Measurements from ENCODE around the gene NABP1. TPM values are rescaled to one million over a fixed set of nuclear protein-coding genes. Genes with fewer than 3 reads are reported as not detected.

The NABP1 gene
- total and polyA plus RNA-seq, 10 of the 15 experiments (the other 5 are each of a cell fraction or from before 2014, with no cell fraction given): 22.9 to 65.7 (median 39.9) TPM

DNA sequence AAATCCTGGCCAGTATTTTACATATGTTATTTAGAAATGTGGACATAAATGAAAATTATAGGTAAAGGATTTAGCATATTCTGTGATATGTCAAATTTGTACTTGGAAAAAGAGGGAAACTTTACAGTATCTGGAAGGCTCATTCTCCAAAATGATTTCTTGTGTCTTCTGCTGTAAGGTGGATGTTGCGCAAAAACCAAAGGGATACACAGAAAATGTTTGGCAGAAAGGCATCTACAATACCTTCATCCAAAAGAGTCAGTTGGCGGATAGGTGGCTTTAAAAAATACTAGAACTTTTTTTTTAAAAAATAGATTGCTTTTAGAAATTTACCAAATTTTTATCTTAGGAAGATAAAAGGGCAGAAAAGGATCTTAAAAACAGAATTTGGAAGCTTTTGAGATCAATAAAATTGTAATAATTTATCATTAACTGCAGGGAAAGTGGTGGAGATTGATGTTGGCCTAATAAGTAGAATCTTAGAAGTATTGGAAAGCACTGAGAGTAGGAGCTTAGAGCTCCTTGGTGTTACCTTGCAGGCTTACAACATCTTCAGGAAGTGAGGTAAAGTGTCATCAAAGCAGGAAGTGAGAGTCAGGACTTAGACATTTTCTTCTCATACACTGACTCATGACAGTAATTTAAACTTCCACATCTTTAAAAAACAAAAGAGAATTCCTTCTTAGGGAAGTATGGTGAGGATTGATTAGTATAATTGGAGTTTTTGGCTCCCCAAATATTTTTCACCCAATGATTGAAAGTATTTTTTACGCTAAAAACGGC, 2.1 kb downstream of the NABP1 start:
- H3K4me2 ChIP-seq (ENCODE audit: control insufficient read depth, insufficient read depth): peak overlapping the region; percentile 66
- in situ Hi-C loops (cut with MboI) (no loop called here), intact Hi-C loops (cut with micrococcal nuclease; ENCODE audit: unreplicated experiment) (loop anchor here (2.0 to 5.0 kb wide), 3 partner anchors 17 to 63 kb away; no protein-coding TSS in a partner anchor)
- POLR2A ChIA-PET: interaction anchor here (0.6 to 8.1 kb wide), 4 partner anchors 10 to 885 kb away, joined by 3 to 102 read pairs (median 3); no protein-coding TSS in a partner anchor
- WGBS (ENCODE audit: insufficient coverage, insufficient replicate concordance, low lambda C conversion rate, missing lambda C conversion rate): 27% methylated on average over 4 of the region's 4 CpGs
- peaks cover 56% of the 10 kb centered on the region for H3K79me2 ChIP-seq (ENCODE audit: control insufficient read depth, insufficient read depth, low read length)
- ATAC-seq: peak; percentile 38
- no TSS peak for BruUV-seq (replicated peaks)
- no peaks in the 10 kb centered on the region for H4K20me1 ChIP-seq (ENCODE audit: control insufficient read depth, insufficient read depth)
- no peaks in the 10 kb centered on the region for H3K9me3 ChIP-seq (replicated peaks; ENCODE audit: control insufficient read depth, insufficient read depth, low read length)
- CTCF ChIA-PET: interaction anchor here (0.7 to 1.9 kb wide), 4 partner anchors 12 to 72 kb away, joined by 3 to 7 read pairs (median 3); no protein-coding TSS in a partner anchor
- peak; percentile 76 for FAIRE-seq
- no peak overlapping the region; the same call in 1 of the 2 replicates for H2AFZ ChIP-seq (ENCODE audit: control insufficient read depth, low read depth, low read length)
- peak overlapping the region; percentile 87 for H3K4me3 ChIP-seq
- DNase-seq (ENCODE audit: low read depth, low spot score): no peak
- no peaks in the 10 kb centered on the region for H3K27me3 ChIP-seq (replicated peaks in 1 of 2; ENCODE audit: control insufficient read depth in 2 of 2, insufficient read depth in 2 of 2, low read length in 1 of 2)
- peaks cover 17% of the 10 kb centered on the region for H3K4me1 ChIP-seq (ENCODE audit: control insufficient read depth, insufficient read depth, low read length)
- peak overlapping the region; percentile 89 for H3K27ac ChIP-seq (ENCODE audit: control insufficient read depth, insufficient read depth)
- H3K9ac ChIP-seq (ENCODE audit: control insufficient read depth, insufficient read depth, low read length): peak overlapping the region; percentile 42
- SMC1A ChIA-PET (ENCODE audit: uncharacterized antibody, unreplicated experiment): interaction anchor here (1.0 to 10.4 kb wide), 10 partner anchors 12 to 628 kb away, joined by 3 to 126 read pairs (median 4); no protein-coding TSS in a partner anchor
- peaks cover 6 to 23% of the 10 kb centered on the region in 2 experiments for H3K36me3 ChIP-seq (ENCODE audit: control insufficient read depth in 2 of 2, insufficient read depth in 2 of 2, low read length in 1 of 2)
- RAD21 ChIA-PET (ENCODE audit: unreplicated experiment): interaction anchor here (0.6 to 2.4 kb wide), 13 partner anchors 9 to 125 kb away, joined by 3 to 11 read pairs (median 4); no protein-coding TSS in a partner anchor
- TF ChIP-seq PAX5 (IDR thresholded peaks at IDR 0.05; ENCODE audit: borderline replicate concordance, low read depth, low read length) (no peak), CHD1 (IDR thresholded peaks at IDR 0.05; ENCODE audit: low read depth, low read length) (no peak), SMAD5 (IDR thresholded peaks at IDR 0.05; ENCODE audit: low read depth) (no peak), NRF1 (conservative IDR thresholded peaks at IDR 0.05; ENCODE audit: low read depth, low read length) (no peak), RCOR1 (conservative IDR thresholded peaks at IDR 0.05; ENCODE audit: low read depth, low read length) (no peak), HDAC6 (IDR thresholded peaks at IDR 0.05; ENCODE audit: unreplicated experiment) (no peak), TAF1 (IDR thresholded peaks at IDR 0.05; ENCODE audit: borderline replicate concordance, low read depth, low read length) (peak; percentile 38; the same call in 1 of the 2 replicates), SIX5 (IDR thresholded peaks at IDR 0.05; ENCODE audit: low read depth, low read length, severe bottlenecking) (no peak), GATAD2B (conservative IDR thresholded peaks at IDR 0.05; ENCODE audit: low read depth) (no peak), EP300 (IDR thresholded peaks at IDR 0.05; ENCODE audit: borderline replicate concordance in 1 of 2, control insufficient read depth in 1 of 2, low read depth in 2 of 2, low read length in 2 of 2) (peak in 1 of 2 experiments; percentile 64; a peak in 2 of 4 replicates), FOXK2 (IDR thresholded peaks at IDR 0.05) (no peak), HDAC2 (IDR thresholded peaks at IDR 0.05) (no peak)
- TF ChIP-seq, protein P1, sequence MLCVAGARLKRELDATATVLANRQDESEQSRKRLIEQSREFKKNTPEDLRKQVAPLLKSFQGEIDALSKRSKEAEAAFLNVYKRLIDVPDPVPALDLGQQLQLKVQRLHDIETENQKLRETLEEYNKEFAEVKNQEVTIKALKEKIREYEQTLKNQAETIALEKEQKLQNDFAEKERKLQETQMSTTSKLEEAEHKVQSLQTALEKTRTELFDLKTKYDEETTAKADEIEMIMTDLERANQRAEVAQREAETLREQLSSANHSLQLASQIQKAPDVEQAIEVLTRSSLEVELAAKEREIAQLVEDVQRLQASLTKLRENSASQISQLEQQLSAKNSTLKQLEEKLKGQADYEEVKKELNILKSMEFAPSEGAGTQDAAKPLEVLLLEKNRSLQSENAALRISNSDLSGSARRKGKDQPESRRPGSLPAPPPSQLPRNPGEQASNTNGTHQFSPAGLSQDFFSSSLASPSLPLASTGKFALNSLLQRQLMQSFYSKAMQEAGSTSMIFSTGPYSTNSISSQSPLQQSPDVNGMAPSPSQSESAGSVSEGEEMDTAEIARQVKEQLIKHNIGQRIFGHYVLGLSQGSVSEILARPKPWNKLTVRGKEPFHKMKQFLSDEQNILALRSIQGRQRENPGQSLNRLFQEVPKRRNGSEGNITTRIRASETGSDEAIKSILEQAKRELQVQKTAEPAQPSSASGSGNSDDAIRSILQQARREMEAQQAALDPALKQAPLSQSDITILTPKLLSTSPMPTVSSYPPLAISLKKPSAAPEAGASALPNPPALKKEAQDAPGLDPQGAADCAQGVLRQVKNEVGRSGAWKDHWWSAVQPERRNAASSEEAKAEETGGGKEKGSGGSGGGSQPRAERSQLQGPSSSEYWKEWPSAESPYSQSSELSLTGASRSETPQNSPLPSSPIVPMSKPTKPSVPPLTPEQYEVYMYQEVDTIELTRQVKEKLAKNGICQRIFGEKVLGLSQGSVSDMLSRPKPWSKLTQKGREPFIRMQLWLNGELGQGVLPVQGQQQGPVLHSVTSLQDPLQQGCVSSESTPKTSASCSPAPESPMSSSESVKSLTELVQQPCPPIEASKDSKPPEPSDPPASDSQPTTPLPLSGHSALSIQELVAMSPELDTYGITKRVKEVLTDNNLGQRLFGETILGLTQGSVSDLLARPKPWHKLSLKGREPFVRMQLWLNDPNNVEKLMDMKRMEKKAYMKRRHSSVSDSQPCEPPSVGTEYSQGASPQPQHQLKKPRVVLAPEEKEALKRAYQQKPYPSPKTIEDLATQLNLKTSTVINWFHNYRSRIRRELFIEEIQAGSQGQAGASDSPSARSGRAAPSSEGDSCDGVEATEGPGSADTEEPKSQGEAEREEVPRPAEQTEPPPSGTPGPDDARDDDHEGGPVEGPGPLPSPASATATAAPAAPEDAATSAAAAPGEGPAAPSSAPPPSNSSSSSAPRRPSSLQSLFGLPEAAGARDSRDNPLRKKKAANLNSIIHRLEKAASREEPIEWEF (IDR thresholded peaks at IDR 0.05; ENCODE audit: insufficient replicate concordance, low read depth, low read length): no peak
- TF ChIP-seq, protein P2, sequence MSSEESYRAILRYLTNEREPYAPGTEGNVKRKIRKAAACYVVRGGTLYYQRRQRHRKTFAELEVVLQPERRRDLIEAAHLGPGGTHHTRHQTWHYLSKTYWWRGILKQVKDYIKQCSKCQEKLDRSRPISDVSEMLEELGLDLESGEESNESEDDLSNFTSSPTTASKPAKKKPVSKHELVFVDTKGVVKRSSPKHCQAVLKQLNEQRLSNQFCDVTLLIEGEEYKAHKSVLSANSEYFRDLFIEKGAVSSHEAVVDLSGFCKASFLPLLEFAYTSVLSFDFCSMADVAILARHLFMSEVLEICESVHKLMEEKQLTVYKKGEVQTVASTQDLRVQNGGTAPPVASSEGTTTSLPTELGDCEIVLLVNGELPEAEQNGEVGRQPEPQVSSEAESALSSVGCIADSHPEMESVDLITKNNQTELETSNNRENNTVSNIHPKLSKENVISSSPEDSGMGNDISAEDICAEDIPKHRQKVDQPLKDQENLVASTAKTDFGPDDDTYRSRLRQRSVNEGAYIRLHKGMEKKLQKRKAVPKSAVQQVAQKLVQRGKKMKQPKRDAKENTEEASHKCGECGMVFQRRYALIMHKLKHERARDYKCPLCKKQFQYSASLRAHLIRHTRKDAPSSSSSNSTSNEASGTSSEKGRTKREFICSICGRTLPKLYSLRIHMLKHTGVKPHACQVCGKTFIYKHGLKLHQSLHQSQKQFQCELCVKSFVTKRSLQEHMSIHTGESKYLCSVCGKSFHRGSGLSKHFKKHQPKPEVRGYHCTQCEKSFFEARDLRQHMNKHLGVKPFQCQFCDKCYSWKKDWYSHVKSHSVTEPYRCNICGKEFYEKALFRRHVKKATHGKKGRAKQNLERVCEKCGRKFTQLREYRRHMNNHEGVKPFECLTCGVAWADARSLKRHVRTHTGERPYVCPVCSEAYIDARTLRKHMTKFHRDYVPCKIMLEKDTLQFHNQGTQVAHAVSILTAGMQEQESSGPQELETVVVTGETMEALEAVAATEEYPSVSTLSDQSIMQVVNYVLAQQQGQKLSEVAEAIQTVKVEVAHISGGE (CRISPR knock-in tag; IDR thresholded peaks at IDR 0.05): no peak
